Left colon (tissue), 2 donors: ENCODE measurements around the gene TSHB. TPM values are rescaled to one million over a fixed set of nuclear protein-coding genes. Genes with fewer than 3 reads are reported as not detected.

Source experiments
- ATAC-seq: fragments of 200-7000 bp; cut with Tn5 transposase; one replicate; pipeline ENCODE4 v1.9.1; 2020; ENCODE audit warnings: mild to moderate bottlenecking, moderate library complexity
- DNase-seq, 2 donors: peaks; one replicate each; pipeline ENCODE4 v3.0.0-alpha.2; 2020
- intact Hi-C, 2 donors: fragments of 100-400 bp; cut with DNase I in 1 of 2; cut with micrococcal nuclease in 1 of 2; formaldehyde crosslinking; loops; one replicate each; pipeline versions ENCODE4 v1.11.2 to v1.14.0; 2022; cut with DNase I, micrococcal nuclease
- total RNA-seq, 2 donors: library from RNA; stranded (reverse); fragmentation: NEBNext Ultra II Directional; extraction: Animal tissue kit (Norgen Biotek cat#: 25700); gene quantifications; one replicate each; pipeline ENCODE4 v1.2.1, GENCODE V29; 2021
- donor health status: DM: no; HTN: no; CAD: no.
- donor health status: DM: yes; HTN: yes; CAD: no.

The TSHB gene
- total RNA-seq, 2 donors from 2014 or later = not detected

GRCh38 chr1:115056395-115056798 lies 26.8 kb downstream of the TSHB start:
- DNase-seq = peak in 1 of 2 donors; percentile 27
- intact Hi-C loops = loop anchor here in 1 of 2 donors (10.0 kb wide), 1 partner anchor 48 kb away; no protein-coding TSS in a partner anchor
- ATAC-seq = no peak

- intact Hi-C loops = loop anchor here in 1 of 2 donors (10.0 kb wide), 1 partner anchor 47 kb away; no protein-coding TSS in a partner anchor
- no peak for DNase-seq
- peak; percentile 55 for ATAC-seq
These were observed 28.1 kb downstream of the TSHB start for GRCh38 chr1:115057661-115058254.

GRCh38 chr1:115059316-115059715 lies 29.7 kb downstream of the TSHB start:
- intact Hi-C loops = loop anchor here in 1 of 2 donors (10.0 kb wide), 1 partner anchor 45 kb away; no protein-coding TSS in a partner anchor
- ATAC-seq = no peak
- DNase-seq = no peak

GRCh38 chr1:115060501-115060900 lies 30.9 kb downstream of the TSHB start:
- intact Hi-C loops = no loop called here
- DNase-seq (no peak), ATAC-seq (no peak)

GRCh38 chr1:115062542-115063004 lies 32.9 kb downstream of the TSHB start:
- ATAC-seq (peak; percentile 60), DNase-seq (peak; percentile 61 to 69)
- intact Hi-C loops = no loop called here

- ATAC-seq (no peak), DNase-seq (no peak)
- intact Hi-C loops = no loop called here
These were observed 33.7 kb downstream of the TSHB start for GRCh38 chr1:115063228-115063901.

- ATAC-seq = no peak
- intact Hi-C loops = no loop called here
- no peak for DNase-seq
These were observed 34.8 kb downstream of the TSHB start for GRCh38 chr1:115064461-115064860.

GRCh38 chr1:115065021-115065420 lies 35.4 kb downstream of the TSHB start:
- DNase-seq = no peak
- intact Hi-C loops = no loop called here
- ATAC-seq = no peak

- no peak for ATAC-seq
- no peak for DNase-seq
- intact Hi-C loops = no loop called here
These were observed 37.7 kb downstream of the TSHB start for GRCh38 chr1:115067161-115067859.

- intact Hi-C loops = no loop called here
- peak in 1 of 2 donors; percentile 60 for DNase-seq
- peak; percentile 83 for ATAC-seq
These were observed 39.4 kb downstream of the TSHB start for GRCh38 chr1:115068826-115069585.

- intact Hi-C loops = no loop called here
These were observed 40.2 kb downstream of the TSHB start for GRCh38 chr1:115069659-115070308.

GRCh38 chr1:115071012-115071664 lies 41.5 kb downstream of the TSHB start:
- intact Hi-C loops = no loop called here
- no peak for ATAC-seq
- no peak for DNase-seq

More at GRCh38 chr1:115069659-115070308, 40.2 kb downstream of the TSHB start:
- ATAC-seq (peak; percentile 36), DNase-seq (no peak)

- no peak for DNase-seq
- intact Hi-C loops = no loop called here
- ATAC-seq = no peak
These were observed 43.9 kb downstream of the TSHB start for GRCh38 chr1:115073298-115074087.

GRCh38 chr1:115074839-115075534 lies 45.4 kb downstream of the TSHB start:
- DNase-seq (no peak), ATAC-seq (no peak)
- intact Hi-C loops = no loop called here

GRCh38 chr1:115076384-115076915 lies 46.8 kb downstream of the TSHB start:
- intact Hi-C loops = no loop called here
- no peak for ATAC-seq
- no peak for DNase-seq

- intact Hi-C loops = no loop called here
- DNase-seq (no peak), ATAC-seq (no peak)
These were observed 47.8 kb downstream of the TSHB start for GRCh38 chr1:115077286-115077983.
